ENCODE measurements around the gene NHSL1.

The NHSL1 gene

DNA sequence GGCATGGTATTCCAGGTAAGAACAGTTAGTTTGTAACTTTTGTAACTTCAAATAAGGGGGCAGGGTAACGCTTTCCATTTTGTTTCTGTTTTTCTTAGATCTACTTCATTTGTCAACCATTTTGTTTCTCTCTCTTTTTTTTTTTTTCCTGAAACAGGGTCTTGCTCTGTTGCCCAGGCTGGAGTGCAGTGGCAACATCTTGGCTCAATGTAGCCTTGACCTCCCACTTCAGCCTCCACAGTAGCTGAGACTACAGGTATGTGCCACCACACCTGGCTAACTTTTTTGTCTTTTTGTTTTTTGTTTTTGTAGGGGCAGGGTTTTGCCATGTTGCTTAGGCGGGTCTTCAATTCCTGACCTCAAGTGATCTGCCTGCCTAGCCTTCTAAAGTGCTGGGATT is 32.1 kb upstream of the NHSL1 start:
- in situ Hi-C loops (cut with MboI; ENCODE audit: low pct_unique_long_range_greater_than_20kb, low sequenced_read_pairs, unreplicated experiment), result no loop called here
- TF ChIP-seq, protein P1, sequence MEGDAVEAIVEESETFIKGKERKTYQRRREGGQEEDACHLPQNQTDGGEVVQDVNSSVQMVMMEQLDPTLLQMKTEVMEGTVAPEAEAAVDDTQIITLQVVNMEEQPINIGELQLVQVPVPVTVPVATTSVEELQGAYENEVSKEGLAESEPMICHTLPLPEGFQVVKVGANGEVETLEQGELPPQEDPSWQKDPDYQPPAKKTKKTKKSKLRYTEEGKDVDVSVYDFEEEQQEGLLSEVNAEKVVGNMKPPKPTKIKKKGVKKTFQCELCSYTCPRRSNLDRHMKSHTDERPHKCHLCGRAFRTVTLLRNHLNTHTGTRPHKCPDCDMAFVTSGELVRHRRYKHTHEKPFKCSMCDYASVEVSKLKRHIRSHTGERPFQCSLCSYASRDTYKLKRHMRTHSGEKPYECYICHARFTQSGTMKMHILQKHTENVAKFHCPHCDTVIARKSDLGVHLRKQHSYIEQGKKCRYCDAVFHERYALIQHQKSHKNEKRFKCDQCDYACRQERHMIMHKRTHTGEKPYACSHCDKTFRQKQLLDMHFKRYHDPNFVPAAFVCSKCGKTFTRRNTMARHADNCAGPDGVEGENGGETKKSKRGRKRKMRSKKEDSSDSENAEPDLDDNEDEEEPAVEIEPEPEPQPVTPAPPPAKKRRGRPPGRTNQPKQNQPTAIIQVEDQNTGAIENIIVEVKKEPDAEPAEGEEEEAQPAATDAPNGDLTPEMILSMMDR (IDR thresholded peaks at IDR 0.05; ENCODE audit: extremely low read depth, insufficient read depth, missing control alignments), result no peak
- no peak for DNase-seq (ENCODE audit: low spot score)

DNA sequence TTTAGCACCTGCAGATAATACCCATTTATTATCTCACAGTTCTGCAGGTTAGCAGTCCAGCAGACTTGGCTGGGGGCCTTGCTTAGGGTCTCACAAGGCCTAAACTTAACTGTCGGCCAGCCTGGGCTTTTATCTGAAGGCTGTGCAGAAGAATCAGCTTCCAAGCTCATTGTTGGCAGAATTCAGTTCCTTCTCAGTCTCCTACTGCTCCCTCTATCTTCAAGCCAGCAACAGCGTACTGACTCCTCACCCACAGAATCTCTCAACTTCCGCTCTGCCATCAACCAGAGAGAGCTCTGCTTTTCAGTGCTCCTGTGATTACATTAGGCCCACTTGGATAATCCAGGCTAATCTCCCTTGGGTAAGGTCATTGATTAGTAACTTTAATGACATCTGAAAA is 30.2 kb upstream of the NHSL1 start:
- no peak for DNase-seq (ENCODE audit: low spot score)
- TF ChIP-seq, protein P1 (IDR thresholded peaks at IDR 0.05; ENCODE audit: extremely low read depth, insufficient read depth, missing control alignments), result no peak
- in situ Hi-C loops (cut with MboI; ENCODE audit: low pct_unique_long_range_greater_than_20kb, low sequenced_read_pairs, unreplicated experiment), result no loop called here

DNA sequence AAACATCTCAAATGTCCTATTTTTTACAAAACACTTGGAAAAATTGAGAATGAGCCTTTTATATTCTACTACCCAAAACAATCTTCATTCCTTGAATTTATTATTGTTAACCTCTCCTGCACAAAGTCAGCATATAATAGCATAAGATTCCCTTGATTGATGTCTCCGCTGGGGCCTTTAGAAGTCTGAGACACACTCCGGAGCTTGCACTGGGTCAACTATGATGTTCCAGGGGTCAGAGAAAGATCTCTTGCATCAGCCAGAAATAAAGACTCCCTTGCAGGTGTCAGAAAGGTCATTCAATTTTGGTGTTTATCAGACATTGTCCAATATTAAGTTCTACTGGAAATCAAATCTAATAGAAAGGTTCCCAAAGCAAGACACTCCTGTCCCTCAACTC is 29.7 kb upstream of the NHSL1 start:
- in situ Hi-C loops (cut with MboI; ENCODE audit: low pct_unique_long_range_greater_than_20kb, low sequenced_read_pairs, unreplicated experiment), result no loop called here
- TF ChIP-seq, protein P1 (IDR thresholded peaks at IDR 0.05; ENCODE audit: extremely low read depth, insufficient read depth, missing control alignments), result no peak
- DNase-seq (ENCODE audit: low spot score), result no peak

DNA sequence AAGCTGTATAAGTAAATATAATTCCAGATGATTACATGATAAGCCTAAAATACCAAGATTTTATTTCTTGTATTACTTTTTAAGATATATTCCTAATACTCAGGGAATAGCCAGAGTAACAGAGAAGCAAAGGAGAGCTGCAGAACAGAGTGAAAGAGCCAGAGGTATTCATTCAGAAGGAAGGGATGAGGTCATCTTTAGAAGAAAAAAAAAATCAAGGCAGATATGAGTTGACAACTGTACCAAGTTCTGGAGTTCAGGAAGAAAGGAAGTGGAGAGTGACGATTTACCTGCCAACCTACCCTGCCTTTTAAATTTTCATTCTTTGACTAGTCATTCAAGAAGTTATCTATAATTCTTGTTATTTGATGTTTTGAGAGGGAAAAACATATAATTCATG is 28.8 kb upstream of the NHSL1 start:
- TF ChIP-seq, protein P1 (IDR thresholded peaks at IDR 0.05; ENCODE audit: extremely low read depth, insufficient read depth, missing control alignments), result no peak
- DNase-seq (ENCODE audit: low spot score), result no peak
- in situ Hi-C loops (cut with MboI; ENCODE audit: low pct_unique_long_range_greater_than_20kb, low sequenced_read_pairs, unreplicated experiment), result no loop called here

DNA sequence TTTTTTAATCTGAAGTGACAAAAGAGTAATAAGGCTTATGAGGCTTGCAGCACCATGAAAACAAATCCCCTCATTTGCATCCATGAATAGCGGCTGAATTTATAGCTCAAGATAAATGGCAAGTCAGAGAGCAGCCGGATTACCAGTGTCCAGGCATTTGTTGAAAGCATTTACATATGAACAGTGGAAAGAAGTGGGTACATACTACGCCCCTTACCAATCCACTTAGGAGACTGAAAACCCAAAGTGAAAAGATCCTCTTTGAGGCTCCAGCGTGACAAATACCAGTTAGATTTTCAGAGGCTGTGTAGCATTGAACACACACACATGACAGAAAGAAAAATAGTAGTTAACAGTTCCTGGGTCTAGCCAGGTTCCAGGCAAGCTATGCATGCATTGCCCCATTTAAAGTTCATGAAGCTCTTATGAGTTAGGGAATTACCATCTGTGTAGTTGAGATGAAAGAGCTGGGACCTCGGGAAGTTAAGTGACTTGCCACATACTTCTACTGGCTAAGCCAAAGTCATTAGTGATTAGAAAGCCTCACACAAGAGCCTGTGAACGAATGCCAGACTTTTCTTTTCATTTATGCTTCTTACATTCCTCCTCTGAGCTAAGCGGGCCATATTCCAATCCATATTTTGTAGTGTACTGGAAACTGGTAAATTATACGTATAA is 28.3 kb upstream of the NHSL1 start:
- in situ Hi-C loops (cut with MboI; ENCODE audit: low pct_unique_long_range_greater_than_20kb, low sequenced_read_pairs, unreplicated experiment), result no loop called here
- no peak for DNase-seq (ENCODE audit: low spot score)
- TF ChIP-seq, protein P1 (IDR thresholded peaks at IDR 0.05; ENCODE audit: extremely low read depth, insufficient read depth, missing control alignments), result no peak

DNA sequence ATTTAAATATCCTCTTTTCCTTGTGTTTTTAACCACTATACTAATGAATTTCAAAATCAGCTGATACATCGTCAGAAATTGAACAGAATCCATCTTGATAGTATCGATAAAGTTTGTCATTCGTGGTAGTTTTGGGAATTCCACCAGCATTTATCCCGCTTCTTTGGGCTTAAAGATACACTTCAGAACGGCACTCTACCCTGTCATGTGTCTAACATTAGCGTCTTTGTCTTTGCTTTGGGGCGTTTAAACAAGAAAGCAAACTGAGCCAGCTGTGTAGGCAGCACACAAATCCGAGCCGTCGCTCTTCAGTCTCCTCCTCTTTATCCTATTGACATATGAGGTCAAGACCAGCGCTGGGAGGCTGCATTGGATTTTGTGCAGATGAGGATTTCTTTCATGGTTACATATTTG is 27.5 kb upstream of the NHSL1 start:
- no peak for DNase-seq (ENCODE audit: low spot score)
- in situ Hi-C loops (cut with MboI; ENCODE audit: low pct_unique_long_range_greater_than_20kb, low sequenced_read_pairs, unreplicated experiment), result no loop called here

More for the DNA sequence above, 27.5 kb upstream of the NHSL1 start:
- TF ChIP-seq, protein P1 (IDR thresholded peaks at IDR 0.05; ENCODE audit: extremely low read depth, insufficient read depth, missing control alignments), result no peak

Data from GM13977 (cell line).